GM12872 (cell line): ENCODE results near the gene TMEM87B.

ENCODE experiments used
- CTCF ChIP-seq: IDR thresholded peaks from 3 replicates; pipeline ENCODE4 v1.5.1; 2011; ENCODE audit warnings: low read depth, mild to moderate bottlenecking, low read length, moderate library complexity; ENCODE audit not compliant: insufficient read depth

The TMEM87B gene

GRCh38 chr2:112093216-112093615 is 38.1 kb downstream of the TMEM87B start:
- no peak for TF ChIP-seq CTCF

GRCh38 chr2:112095681-112096080 is 40.6 kb downstream of the TMEM87B start:
- TF ChIP-seq CTCF, result no peak

- no peak for TF ChIP-seq CTCF
Measured at GRCh38 chr2:112096098-112096497, 41.0 kb downstream of the TMEM87B start.

GRCh38 chr2:112108178-112108832 is 53.2 kb downstream of the TMEM87B start:
- no peak for TF ChIP-seq CTCF

- TF ChIP-seq CTCF, result no peak
Measured at GRCh38 chr2:112109278-112109677, 54.2 kb downstream of the TMEM87B start.

- no peak for TF ChIP-seq CTCF
Measured at GRCh38 chr2:112110966-112111365, 55.9 kb downstream of the TMEM87B start.

- TF ChIP-seq CTCF, result 0 out of 3 replicates have a peak, but pooled peaks have one; percentile 15
Measured at GRCh38 chr2:112118148-112118547, 63.1 kb downstream of the TMEM87B start.

GRCh38 chr2:112121682-112122254 is 66.7 kb downstream of the TMEM87B start:
- TF ChIP-seq CTCF, result peak; percentile 46; the same call in 2 of the 3 replicates
